CD14-positive monocyte (primary cell): ENCODE measurements around the gene GPR132. TPM values are rescaled to one million over a fixed set of nuclear protein-coding genes. Genes with fewer than 3 reads are reported as not detected.

Source experiments
- DNase-seq, 3 donors: peaks; one replicate each; pipeline ENCODE4 v3.0.0-alpha.2; 2011 to 2022
- H2AFZ ChIP-seq: 2 replicates; pipeline ENCODE4 v1.6.0; 2012; ENCODE audit warnings: mild to moderate bottlenecking, low read depth, low read length, inconsistent platforms; ENCODE audit not compliant: insufficient read depth, poor library complexity, severe bottlenecking
- H3K27ac ChIP-seq, 2 donors: 1 replicate in 1 of 2; 2 replicates in 1 of 2; pipeline ENCODE4 v1.5.1; 2012 to 2013; ENCODE audit warnings: low read length in 2 of 2, control low read depth in 1 of 2, inconsistent platforms in 1 of 2, low read depth in 1 of 2, mild to moderate bottlenecking in 1 of 2
- H3K27me3 ChIP-seq, 2 donors: one replicate each; pipeline versions ENCODE4 v1.6.0 to v1.6.1; 2011 to 2013; ENCODE audit warnings: low read length in 2 of 2; ENCODE audit not compliant: control insufficient read depth in 2 of 2, insufficient read depth in 2 of 2
- H3K36me3 ChIP-seq, 2 donors: replicated peaks in 1 of 2; 1 replicate in 1 of 2; 2 replicates in 1 of 2; pipeline versions ENCODE4 v1.5.1 to v1.6.1; 2012 to 2013; ENCODE audit warnings: low read length in 2 of 2, control low read depth in 1 of 2, inconsistent platforms in 1 of 2, mild to moderate bottlenecking in 1 of 2; ENCODE audit not compliant: insufficient read depth in 2 of 2, control insufficient read depth in 1 of 2
- H3K4me1 ChIP-seq, 2 donors: 1 replicate in 1 of 2; 2 replicates in 1 of 2; pipeline versions ENCODE4 v1.5.1 to v1.6.1; 2012 to 2013; ENCODE audit warnings: low read length in 2 of 2, control low read depth in 1 of 2, inconsistent platforms in 1 of 2, mild to moderate bottlenecking in 1 of 2, moderate library complexity in 1 of 2; ENCODE audit not compliant: insufficient read depth in 2 of 2, control insufficient read depth in 1 of 2
- H3K4me2 ChIP-seq: replicated peaks from 2 replicates; pipeline ENCODE3; 2012; ENCODE audit warnings: low read length, moderate library complexity, mild to moderate bottlenecking; ENCODE audit not compliant: poor library complexity, severe bottlenecking; ENCODE audit errors: extremely low read depth
- H3K4me3 ChIP-seq, 3 experiments: fragments of 200-600 bp in 1 of 3; sonication (generic) in 1 of 3; replicated peaks in 1 of 3; 1 replicate in 2 of 3; 2 replicates in 1 of 3; pipeline ENCODE4 v1.5.1; 2011 to 2013; ENCODE audit warnings: low read length in 3 of 3, mild to moderate bottlenecking in 3 of 3, control low read depth in 2 of 3, low read depth in 2 of 3, inconsistent platforms in 1 of 3, moderate library complexity in 1 of 3
- H3K79me2 ChIP-seq: 2 replicates; pipeline ENCODE4 v1.6.0; 2012; ENCODE audit warnings: mild to moderate bottlenecking, control low read depth, inconsistent platforms, low read length, moderate library complexity; ENCODE audit not compliant: insufficient read depth
- H3K9ac ChIP-seq: 2 replicates; pipeline ENCODE4 v1.6.0; 2017; ENCODE audit warnings: low read length, mild to moderate bottlenecking; ENCODE audit not compliant: insufficient read depth, poor library complexity, severe bottlenecking
- H3K9me3 ChIP-seq, 2 donors: replicated peaks in 1 of 2; 1 replicate in 1 of 2; 2 replicates in 1 of 2; pipeline versions ENCODE4 v1.5.1 to v1.6.1; 2012 to 2013; ENCODE audit warnings: low read length in 2 of 2, control low read depth in 1 of 2; ENCODE audit not compliant: control insufficient read depth in 1 of 2, insufficient read depth in 1 of 2
- H4K20me1 ChIP-seq: 2 replicates; pipeline ENCODE4 v1.6.0; 2012; ENCODE audit warnings: mild to moderate bottlenecking, low read length, control low read depth, moderate library complexity; ENCODE audit not compliant: insufficient read depth
- H3K27ac Mint-ChIP-seq, 7 donors: one replicate each; pipeline ENCODE4 v1.8.0; 2020; ENCODE audit warnings: mild to moderate bottlenecking in 7 of 7, mixed read lengths in 7 of 7, moderate library complexity in 6 of 7, inconsistent platforms in 2 of 7
- H3K27me3 Mint-ChIP-seq, 3 donors: one replicate each; pipeline ENCODE4 v1.8.0; 2021 to 2022; ENCODE audit warnings: low read depth in 3 of 3, mild to moderate bottlenecking in 3 of 3, mixed read lengths in 3 of 3, moderate library complexity in 3 of 3, inconsistent platforms in 1 of 3
- H3K36me3 Mint-ChIP-seq, 2 donors: one replicate each; pipeline ENCODE4 v1.8.0; 2020; ENCODE audit warnings: mixed read lengths in 2 of 2, inconsistent platforms in 1 of 2, mild to moderate bottlenecking in 1 of 2
- H3K4me1 Mint-ChIP-seq: one replicate; pipeline ENCODE4 v1.8.0; 2020; ENCODE audit warnings: mild to moderate bottlenecking, mixed read lengths
- H3K4me3 Mint-ChIP-seq, 2 donors: one replicate each; pipeline ENCODE4 v1.8.0; 2020; ENCODE audit warnings: mild to moderate bottlenecking in 2 of 2, mixed read lengths in 2 of 2, moderate library complexity in 1 of 2
- H3K9me3 Mint-ChIP-seq, 7 donors: one replicate each; pipeline ENCODE4 v1.8.0; 2020 to 2022; ENCODE audit warnings: mixed read lengths in 7 of 7, mild to moderate bottlenecking in 6 of 7, moderate library complexity in 6 of 7, inconsistent platforms in 2 of 7
- CTCF ChIP-seq: fragments of 200-600 bp; IDR thresholded peaks from one replicate; pipeline ENCODE4 v1.8.0; 2022; ENCODE audit warnings: antibody characterized with exemption, mild to moderate bottlenecking
- WGBS: methylation state at CpG from one replicate; pipeline ENCODE4 v1.1.5; 2013; ENCODE audit warnings: missing lambda C conversion rate; ENCODE audit not compliant: insufficient coverage; 5-methylcytosine and 5-hydroxymethylcytosine counted together
- intact Hi-C, 2 donors: fragments of 100-400 bp; cut with micrococcal nuclease; formaldehyde crosslinking; loops; one replicate each; pipeline versions ENCODE4 v1.15.0 to v1.15.1; 2023
- polyA plus RNA-seq, 3 donors: library from polyadenylated mRNA; depleted of rRNA in 1 of 3; unstranded in 2 of 3; stranded (reverse) in 1 of 3; fragments of 300-500 nt in 2 of 3; fragments of >200 nt in 1 of 3; fragmentation: Illumina TruSeq in 2 of 3; gene quantifications; 1 replicate in 2 of 3; 2 replicates in 1 of 3; pipeline ENCODE4 v1.2.3, GENCODE V29; 2012 to 2021

The GPR132 gene
- polyA plus RNA-seq, 3 donors, result 6.3 to 19.0 (median 13.0) TPM

GRCh38 chr14:105026802-105027563 is 38.2 kb downstream of the GPR132 start:
- WGBS, result no CpG with 5 or more reads among the region's 1 CpG
- no peaks in the 10 kb centered on the region for H3K27me3 ChIP-seq
- H3K27me3 Mint-ChIP-seq, result peaks cover 0 to 7% (median 3%) of the 10 kb centered on the region in 3 donors

More at GRCh38 chr14:105026802-105027563, 38.2 kb downstream of the GPR132 start:
- H3K79me2 ChIP-seq, result peaks cover 15% of the 10 kb centered on the region
- H3K27ac Mint-ChIP-seq, result peak overlapping the region; percentile 89 to 98 (median 97)
- DNase-seq, result peak; percentile 33 to 71 (median 38)
- H2AFZ ChIP-seq, result no peak overlapping the region
- H3K36me3 ChIP-seq, result no peaks in the 10 kb centered on the region
- TF ChIP-seq CTCF, result no peak
- intact Hi-C loops, result loop anchor here in 1 of 2 donors (1.0 kb wide), 1 partner anchor 7 kb away; no protein-coding TSS in a partner anchor
- H3K9me3 Mint-ChIP-seq, result peaks cover 2 to 11% (median 3%) of the 10 kb centered on the region in 7 donors
- no peak overlapping the region for H3K4me3 Mint-ChIP-seq
- H3K9me3 ChIP-seq, result no peaks in the 10 kb centered on the region
- no peak overlapping the region for H3K4me3 ChIP-seq
- H3K4me2 ChIP-seq, result no peak overlapping the region
- H3K4me1 ChIP-seq, result peaks cover 42 to 59% of the 10 kb centered on the region in 2 donors
- peaks cover 14 to 15% of the 10 kb centered on the region in 2 donors for H3K36me3 Mint-ChIP-seq
- H3K4me1 Mint-ChIP-seq, result peaks cover 40% of the 10 kb centered on the region
- peak overlapping the region; percentile 80 to 92 for H3K27ac ChIP-seq
- H3K9ac ChIP-seq, result no peak overlapping the region
- H4K20me1 ChIP-seq, result no peaks in the 10 kb centered on the region
